KMS-11 (cell line): ENCODE measurements around the gene OR13C4.

Experiments
- H2AFZ ChIP-seq: fragments of 200-600 bp; sonication (generic); 2 replicates; pipeline ENCODE4 v1.6.1; 2016; ENCODE audit warnings: antibody characterized with exemption, mixed run types, low read depth
- H3K27ac ChIP-seq: fragments of 200-600 bp; sonication (generic); 2 replicates; pipeline ENCODE4 v1.6.1; 2016; ENCODE audit warnings: mild to moderate bottlenecking, mixed run types
- H3K27me3 ChIP-seq: fragments of 200-600 bp; sonication (generic); 2 replicates; pipeline ENCODE4 v1.6.1; 2017; ENCODE audit warnings: mild to moderate bottlenecking, low read depth, mixed run types, moderate library complexity; ENCODE audit not compliant: insufficient read depth
- H3K36me3 ChIP-seq: fragments of 200-600 bp; sonication (generic); 2 replicates; pipeline ENCODE4 v1.6.1; 2017; ENCODE audit warnings: mild to moderate bottlenecking, mixed run types; ENCODE audit not compliant: insufficient read depth
- H3K4me1 ChIP-seq: fragments of 200-600 bp; sonication (generic); 2 replicates; pipeline ENCODE4 v1.6.1; 2016; ENCODE audit warnings: mild to moderate bottlenecking, low read depth, mixed run types; ENCODE audit not compliant: poor library complexity, severe bottlenecking
- H3K4me2 ChIP-seq: fragments of 200-600 bp; sonication (generic); 2 replicates; pipeline ENCODE4 v1.7.0; 2016; ENCODE audit warnings: mild to moderate bottlenecking, mixed run types
- H3K4me3 ChIP-seq: fragments of 200-600 bp; sonication (generic); IDR thresholded peaks from 2 replicates; pipeline ENCODE4 v1.6.1; 2017; ENCODE audit warnings: low read depth, low read length, mixed read lengths; ENCODE audit not compliant: insufficient read depth
- H3K79me2 ChIP-seq: fragments of 200-600 bp; sonication (generic); 2 replicates; pipeline ENCODE4 v1.6.1; 2016; ENCODE audit warnings: low read depth, mixed run types; ENCODE audit not compliant: insufficient read depth
- H3K9ac ChIP-seq: fragments of 200-600 bp; sonication (generic); 2 replicates; pipeline ENCODE4 v1.6.1; 2016; ENCODE audit warnings: mild to moderate bottlenecking, mixed run types
- H4K20me1 ChIP-seq: fragments of 200-600 bp; sonication (generic); 2 replicates; pipeline ENCODE4 v1.6.1; 2016; ENCODE audit warnings: mild to moderate bottlenecking, mixed run types; ENCODE audit not compliant: insufficient read depth
- TF ChIP-seq, protein P1 (sequence below): fragments of 200-600 bp; sonication (generic); conservative IDR thresholded peaks from 2 replicates; pipeline ENCODE4 v1.6.1; 2017; ENCODE audit warnings: low read depth, mild to moderate bottlenecking, antibody characterized with exemption, low read length, moderate library complexity, mixed read lengths

Gene OR13C4

DNA sequence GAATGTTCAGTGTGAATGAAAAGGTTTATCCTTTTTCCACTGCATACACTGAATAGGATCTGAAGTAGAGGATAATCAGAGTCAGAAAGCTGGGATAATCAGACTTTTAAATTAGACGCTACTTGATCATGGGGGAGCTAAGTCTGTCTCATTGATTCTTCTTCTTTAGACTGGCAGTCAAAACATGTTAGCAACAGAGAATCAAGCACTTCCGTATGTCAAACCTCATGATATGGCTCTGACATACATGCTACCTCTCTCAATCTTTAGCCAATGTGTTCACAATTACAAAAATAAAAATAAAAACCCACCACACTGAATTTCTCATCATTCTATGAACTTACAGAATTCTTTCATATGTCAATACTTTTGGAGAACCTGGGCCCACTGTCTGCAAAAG is 42.0 kb downstream of the OR13C4 start:
- H3K4me3 ChIP-seq = no peak overlapping the region
- no peaks in the 10 kb centered on the region for H3K27me3 ChIP-seq
- H4K20me1 ChIP-seq = no peaks in the 10 kb centered on the region
- no peaks in the 10 kb centered on the region for H3K4me1 ChIP-seq
- H3K36me3 ChIP-seq = no peaks in the 10 kb centered on the region
- H3K79me2 ChIP-seq = no peaks in the 10 kb centered on the region
- no peak overlapping the region for H3K27ac ChIP-seq
- no peak overlapping the region for H3K4me2 ChIP-seq
- H3K9ac ChIP-seq = no peak overlapping the region
- TF ChIP-seq, protein P1, sequence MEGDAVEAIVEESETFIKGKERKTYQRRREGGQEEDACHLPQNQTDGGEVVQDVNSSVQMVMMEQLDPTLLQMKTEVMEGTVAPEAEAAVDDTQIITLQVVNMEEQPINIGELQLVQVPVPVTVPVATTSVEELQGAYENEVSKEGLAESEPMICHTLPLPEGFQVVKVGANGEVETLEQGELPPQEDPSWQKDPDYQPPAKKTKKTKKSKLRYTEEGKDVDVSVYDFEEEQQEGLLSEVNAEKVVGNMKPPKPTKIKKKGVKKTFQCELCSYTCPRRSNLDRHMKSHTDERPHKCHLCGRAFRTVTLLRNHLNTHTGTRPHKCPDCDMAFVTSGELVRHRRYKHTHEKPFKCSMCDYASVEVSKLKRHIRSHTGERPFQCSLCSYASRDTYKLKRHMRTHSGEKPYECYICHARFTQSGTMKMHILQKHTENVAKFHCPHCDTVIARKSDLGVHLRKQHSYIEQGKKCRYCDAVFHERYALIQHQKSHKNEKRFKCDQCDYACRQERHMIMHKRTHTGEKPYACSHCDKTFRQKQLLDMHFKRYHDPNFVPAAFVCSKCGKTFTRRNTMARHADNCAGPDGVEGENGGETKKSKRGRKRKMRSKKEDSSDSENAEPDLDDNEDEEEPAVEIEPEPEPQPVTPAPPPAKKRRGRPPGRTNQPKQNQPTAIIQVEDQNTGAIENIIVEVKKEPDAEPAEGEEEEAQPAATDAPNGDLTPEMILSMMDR = no peak
- no peak overlapping the region for H2AFZ ChIP-seq

GRCh38 chr9:104482921-104483570 is 44.0 kb downstream of the OR13C4 start:
- Histone ChIP-seq H4K20me1 (no peaks in the 10 kb centered on the region), H3K27me3 (no peaks in the 10 kb centered on the region), H2AFZ (no peak overlapping the region), H3K79me2 (no peaks in the 10 kb centered on the region), H3K4me2 (no peak overlapping the region), H3K9ac (no peak overlapping the region), H3K4me3 (no peak overlapping the region), H3K4me1 (no peaks in the 10 kb centered on the region), H3K27ac (no peak overlapping the region), H3K36me3 (no peaks in the 10 kb centered on the region)
- TF ChIP-seq, protein P1 = no peak
